ENCODE data around the gene EYA3.

GRCh38 chr1:28114844-28115243 lies 26.4 kb upstream of the EYA3 start:
- TF ChIP-seq CTCF (IDR thresholded peaks at IDR 0.05; ENCODE audit: extremely low read depth in 1 of 2, insufficient read depth in 1 of 2, low read depth in 1 of 2, low read length in 2 of 2) (no peak), MYC (IDR thresholded peaks at IDR 0.05; ENCODE audit: low read depth, low read length) (no peak), POLR2A (IDR thresholded peaks at IDR 0.05; ENCODE audit: low read depth, low read length) (no peak), EZH2 (IDR thresholded peaks at IDR 0.05; ENCODE audit: borderline replicate concordance, low read depth, low read length, severe bottlenecking) (no peak), POLR2AphosphoS5 (IDR thresholded peaks at IDR 0.05; ENCODE audit: insufficient read depth, low read depth, low read length) (no peak), JUN (IDR thresholded peaks at IDR 0.05; ENCODE audit: borderline replicate concordance, insufficient read depth, insufficient read length, low read depth) (no peak), MAX (IDR thresholded peaks at IDR 0.05; ENCODE audit: insufficient read depth, insufficient read length) (no peak), FOS (IDR thresholded peaks at IDR 0.05; ENCODE audit: borderline replicate concordance, insufficient read depth, low read length) (no peak)

Measured in endothelial cell of umbilical vein (primary cell).